Endometrium (tissue), 2 donors: ENCODE results near the gene PHF20.
"Not testable (repeated sequence)": the region's sequence is repeated elsewhere in the genome, so short reads cannot be mapped to it uniquely, and the experiment has no call there.

Experiments
- FAIRE-seq: peaks from 2 replicates; lab custom pipeline; 2012; peaks lifted over from hg19 to GRCh38; lab: Jason Lieb, UNC
- donor health status: control.
- donor health status: control.

The PHF20 gene

DNA sequence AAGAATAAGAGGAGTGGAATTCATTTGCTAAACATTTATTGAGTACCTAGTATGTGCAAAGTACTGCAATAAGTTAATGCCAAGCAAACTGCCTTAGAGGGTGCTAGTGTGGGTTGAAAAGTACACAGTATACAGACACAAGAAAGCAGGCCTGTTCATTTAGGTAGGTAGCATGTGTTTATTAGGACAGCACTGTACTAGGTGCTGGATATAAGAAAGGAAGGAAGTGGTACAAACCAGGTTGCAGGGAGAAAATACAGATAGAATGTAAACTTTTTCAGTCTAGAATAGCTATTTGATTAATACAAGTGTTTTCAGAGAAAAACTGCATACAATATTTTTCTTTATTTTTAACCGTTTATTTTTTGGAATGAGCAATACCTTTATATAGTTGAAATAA is 68.1 kb downstream of the PHF20 start:
- no peak for FAIRE-seq

DNA sequence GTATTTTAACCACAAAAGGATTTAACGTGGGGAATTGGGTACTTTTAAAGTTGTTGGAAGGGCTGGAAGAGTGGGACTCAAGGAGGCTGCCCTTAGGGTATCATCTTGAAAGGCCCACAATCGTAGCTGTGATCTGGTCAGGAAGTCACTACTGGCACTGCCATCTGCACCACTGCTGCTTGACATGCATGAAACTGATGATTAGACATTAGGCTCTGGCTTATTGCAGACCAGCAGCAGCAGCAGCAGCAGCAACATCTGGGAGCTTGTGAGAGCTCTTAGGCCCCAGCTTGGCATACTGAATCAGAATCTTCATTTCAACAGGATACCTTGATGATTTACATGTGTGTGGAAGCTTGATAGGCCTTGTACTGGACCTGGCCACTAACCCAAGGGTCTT is 68.6 kb downstream of the PHF20 start:
- FAIRE-seq, result no peak

GRCh38 chr20:35842361-35842760 is 70.5 kb downstream of the PHF20 start:
- FAIRE-seq, result no peak

GRCh38 chr20:35843894-35844293 is 72.1 kb downstream of the PHF20 start:
- FAIRE-seq, result not testable (repeated sequence)

GRCh38 chr20:35845561-35845960 is 73.7 kb downstream of the PHF20 start:
- no peak for FAIRE-seq

GRCh38 chr20:35849706-35850105 is 77.9 kb downstream of the PHF20 start:
- no peak for FAIRE-seq

- FAIRE-seq, result not testable (repeated sequence)
Measured at GRCh38 chr20:35851659-35852058, 79.8 kb downstream of the PHF20 start.

DNA sequence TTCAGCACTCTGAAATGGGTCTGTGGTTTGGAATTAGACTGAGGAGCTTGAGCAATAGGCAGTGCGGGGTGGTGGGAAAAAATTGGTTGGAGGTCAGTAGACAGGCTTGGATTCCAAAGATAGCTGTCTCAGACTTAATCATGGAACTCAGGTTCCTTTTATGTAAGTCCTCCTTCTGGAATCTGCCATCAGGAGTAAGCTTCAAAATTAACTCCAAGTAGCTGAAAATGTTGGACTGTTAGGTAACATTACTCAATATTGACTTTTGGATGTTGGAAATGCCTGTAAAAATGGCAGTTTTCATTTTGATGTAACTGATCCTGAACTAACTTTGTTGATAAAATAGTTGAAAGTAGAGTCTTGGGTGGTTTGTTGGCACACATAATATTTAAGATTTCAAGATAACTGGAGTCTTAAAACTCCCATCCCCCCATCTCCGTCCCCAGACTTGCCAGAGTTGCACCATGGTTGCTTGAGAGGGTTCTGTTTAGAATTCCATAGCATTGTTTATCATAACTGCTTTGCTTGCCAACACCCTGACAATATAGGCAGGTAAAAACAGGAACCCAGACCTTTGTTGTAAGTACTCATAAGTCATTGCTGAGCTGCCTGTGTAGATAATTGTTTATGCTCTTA is 83.0 kb downstream of the PHF20 start:
- no peak for FAIRE-seq

DNA sequence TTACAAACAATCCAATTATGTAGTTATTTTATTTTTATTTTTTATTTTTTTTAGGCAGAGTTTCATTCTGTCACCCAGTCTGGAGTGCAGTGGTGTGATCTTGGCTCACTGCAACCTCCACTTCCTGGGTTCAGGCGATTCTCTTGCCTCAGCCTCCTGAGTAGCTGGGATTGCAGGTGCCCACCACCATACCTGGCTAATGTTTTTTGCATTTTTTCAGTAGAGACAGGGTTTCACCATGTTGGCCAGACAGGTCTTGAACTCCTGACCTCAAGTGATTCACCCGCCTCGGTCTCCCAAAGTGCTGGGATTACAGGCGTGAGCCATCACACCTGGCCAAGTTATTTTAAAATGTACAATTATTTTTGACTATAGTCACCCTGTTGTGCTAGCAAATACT is 83.8 kb downstream of the PHF20 start:
- not testable (repeated sequence) for FAIRE-seq

DNA sequence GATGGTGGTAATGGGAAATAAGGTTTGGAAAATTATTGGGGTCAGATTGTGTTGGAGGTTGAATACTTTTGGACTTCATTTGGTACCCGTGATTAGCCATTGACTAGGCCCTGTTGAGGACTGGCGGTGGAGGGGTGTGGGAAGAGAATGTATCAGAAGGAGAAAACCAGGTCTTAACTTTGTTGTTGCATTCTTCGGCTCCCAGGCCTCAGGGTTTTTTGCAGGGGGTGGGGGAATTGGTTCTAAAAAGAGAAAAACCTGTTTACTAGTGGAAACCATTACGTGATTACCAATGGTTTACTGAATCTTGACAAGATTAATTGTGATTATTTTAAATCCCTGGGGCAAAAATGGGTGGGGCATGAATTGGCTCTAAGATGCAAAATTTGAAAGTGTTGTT is 85.1 kb downstream of the PHF20 start:
- FAIRE-seq, result no peak

DNA sequence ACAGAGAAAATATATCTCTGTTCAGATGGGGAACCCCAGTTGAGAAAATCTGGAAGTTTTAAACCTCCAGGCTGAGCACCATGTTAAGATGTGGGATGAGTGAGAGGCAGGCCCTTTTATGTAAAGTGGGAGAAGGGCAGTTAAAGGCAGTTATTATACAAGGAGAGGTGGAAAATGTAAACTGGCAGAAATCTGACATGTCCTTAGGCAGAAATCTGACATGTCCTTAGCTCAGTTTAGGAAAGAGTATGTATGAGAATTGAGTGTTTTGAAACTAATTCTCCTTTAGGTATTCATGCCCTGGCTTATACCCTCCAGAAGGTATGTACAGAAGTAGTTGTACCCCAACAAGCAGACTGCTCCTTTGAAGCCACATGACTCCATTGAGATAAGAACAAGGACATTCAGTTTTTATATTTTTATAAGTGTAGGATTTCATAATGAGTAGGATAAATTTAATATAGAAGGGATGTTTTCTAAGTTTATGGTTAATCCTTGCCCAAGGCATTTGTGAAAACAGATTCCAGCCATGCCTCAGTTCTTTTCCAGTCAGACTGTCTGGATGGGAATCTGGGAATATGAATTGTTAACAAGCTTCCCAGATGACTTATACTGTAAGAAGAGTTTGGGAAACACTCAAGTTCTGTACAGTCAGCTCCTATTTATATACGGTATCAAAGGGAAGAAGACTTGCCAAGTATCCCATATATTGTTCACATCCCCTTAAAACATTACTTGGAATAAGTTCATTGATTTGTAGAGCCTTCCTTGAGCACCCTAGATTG is 94.8 kb downstream of the PHF20 start:
- FAIRE-seq, result no peak

GRCh38 chr20:35870541-35871258 is 98.9 kb downstream of the PHF20 start:
- no peak for FAIRE-seq

DNA sequence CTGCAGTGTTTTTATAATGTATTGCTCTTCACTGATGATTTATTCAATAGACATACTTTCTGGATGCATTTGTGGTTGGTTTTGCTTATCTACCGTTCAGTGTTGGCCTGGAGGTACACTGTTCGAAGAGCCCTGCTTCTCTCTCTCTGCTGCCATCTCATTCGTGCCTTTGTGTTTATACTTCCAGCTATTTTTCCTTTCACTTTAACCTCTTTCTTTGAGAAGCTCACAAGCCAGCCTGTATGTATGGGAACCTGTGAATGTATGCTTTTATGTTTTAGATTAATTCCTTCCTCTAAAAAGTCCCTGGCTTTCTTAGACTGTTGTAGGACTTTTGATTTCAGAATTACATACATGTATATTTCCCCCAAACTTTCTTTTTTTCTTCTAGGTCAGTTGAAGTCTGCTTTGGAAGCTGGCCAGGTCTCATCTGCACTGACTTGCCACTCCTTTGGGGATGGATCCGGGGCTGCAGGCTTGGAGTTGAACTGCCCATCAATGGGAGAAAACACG is 99.5 kb downstream of the PHF20 start:
- no peak for FAIRE-seq

DNA sequence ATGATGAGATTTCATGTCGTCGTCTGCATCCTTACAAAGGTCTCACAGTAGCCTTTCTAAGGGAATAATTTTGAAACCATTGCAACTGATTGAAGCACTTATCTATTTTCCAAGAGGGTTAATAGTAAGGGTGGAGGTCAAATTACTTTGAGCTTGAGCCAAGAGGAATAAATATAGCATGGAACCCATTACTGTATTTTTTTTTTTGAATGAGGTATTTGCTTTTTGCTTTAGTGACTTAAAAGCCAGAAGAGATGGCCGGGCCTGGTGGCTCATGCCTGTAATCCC is 104.2 kb downstream of the PHF20 start:
- FAIRE-seq, result no peak

- FAIRE-seq, result no peak
Measured at GRCh38 chr20:35877611-35878010, 105.8 kb downstream of the PHF20 start.

GRCh38 chr20:35878113-35878625 is 106.4 kb downstream of the PHF20 start:
- FAIRE-seq, result no peak

DNA sequence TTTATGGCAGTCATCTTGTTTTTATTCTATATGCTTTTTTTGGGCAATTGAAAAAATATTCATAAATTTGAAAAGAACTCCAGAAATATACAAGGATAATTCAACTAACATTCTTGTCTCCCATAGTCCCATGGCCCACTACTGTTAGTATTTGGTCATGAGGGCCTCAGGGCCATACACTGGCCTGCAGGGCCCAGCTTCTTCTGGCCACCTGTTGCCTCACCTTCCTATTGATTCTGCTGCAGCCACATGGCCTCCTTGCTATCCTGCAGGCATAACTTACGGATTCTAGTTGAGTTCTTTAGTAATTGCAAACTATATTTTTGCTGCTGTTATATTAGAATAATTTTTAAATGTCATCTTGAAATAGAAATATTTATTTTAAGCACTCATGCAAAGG is 109.9 kb downstream of the PHF20 start:
- FAIRE-seq, result no peak

GRCh38 chr20:35882427-35883161 is 110.8 kb downstream of the PHF20 start:
- FAIRE-seq, result not testable (repeated sequence)

GRCh38 chr20:35883336-35883777 is 111.5 kb downstream of the PHF20 start:
- FAIRE-seq, result no peak

DNA sequence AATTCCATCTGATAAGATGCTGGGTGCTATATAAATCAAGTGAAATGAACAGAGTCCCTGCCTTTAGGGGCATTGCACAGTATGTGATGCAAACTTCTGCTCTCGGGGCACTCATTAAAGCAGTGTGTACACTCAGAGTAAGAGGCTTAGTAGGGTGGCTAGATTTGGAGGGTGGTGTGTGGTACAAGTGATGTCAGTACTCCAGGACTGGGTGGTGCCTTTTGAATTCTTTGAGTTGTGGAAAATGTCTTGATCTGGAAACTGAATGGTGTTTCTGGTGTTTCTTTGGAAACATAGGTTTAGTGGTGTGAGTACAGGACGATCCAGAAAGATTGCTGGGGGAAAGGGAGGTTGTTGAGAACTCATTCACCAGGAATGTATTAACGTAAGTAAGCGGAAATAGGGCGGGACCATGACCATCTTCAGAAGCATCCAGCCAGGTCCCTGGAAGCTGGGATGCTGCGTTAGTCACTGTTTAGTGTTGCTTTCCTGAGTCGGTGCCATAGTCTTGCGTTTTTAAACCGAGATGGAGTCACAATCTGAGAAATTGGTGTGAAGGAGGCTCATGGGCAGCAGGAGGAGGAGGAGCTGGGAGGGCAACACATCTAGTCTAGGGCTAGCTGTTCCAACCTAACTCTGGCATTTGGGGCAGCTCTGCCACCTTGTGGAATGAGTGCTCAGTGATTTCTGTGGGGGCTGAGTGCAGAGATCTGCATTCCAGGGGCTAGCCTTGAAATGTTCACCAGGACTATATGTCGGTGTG is 112.1 kb downstream of the PHF20 start:
- FAIRE-seq, result no peak

GRCh38 chr20:35884541-35884865 is 112.7 kb downstream of the PHF20 start:
- FAIRE-seq, result no peak

- FAIRE-seq, result no peak
Measured at GRCh38 chr20:35885212-35885611, 113.4 kb downstream of the PHF20 start.
